Testis (tissue), 3 donors: ENCODE measurements around the gene HDAC3. TPM values are rescaled to one million over a fixed set of nuclear protein-coding genes. Genes with fewer than 3 reads are reported as not detected.

Source experiments
- DNase-seq: peaks from one replicate; pipeline ENCODE4 v3.0.0-alpha.2; 2019
- H3K27ac ChIP-seq, 2 donors: fragments of 200-600 bp; sonication (generic); one replicate each; pipeline ENCODE4 v1.5.1; 2019
- H3K27me3 ChIP-seq: fragments of 200-600 bp; sonication (generic); one replicate; pipeline ENCODE4 v1.5.1; 2019
- H3K36me3 ChIP-seq: fragments of 200-600 bp; sonication (generic); one replicate; pipeline ENCODE4 v1.5.1; 2017; ENCODE audit warnings: low read depth; ENCODE audit errors: missing control alignments
- H3K4me1 ChIP-seq: fragments of 200-600 bp; sonication (generic); one replicate; pipeline ENCODE4 v1.5.1; 2019
- H3K4me3 ChIP-seq, 2 donors: fragments of 200-600 bp; sonication (generic); one replicate each; pipeline ENCODE4 v1.5.1; 2017 to 2019
- H3K9me3 ChIP-seq: fragments of 200-600 bp; sonication (generic); one replicate; pipeline ENCODE4 v1.5.1; 2017
- CTCF ChIP-seq, 3 experiments: fragments of 450-650 bp in 2 of 3; fragments of 200-600 bp in 1 of 3; sonication (generic) in 1 of 3; IDR thresholded peaks; one replicate each; pipeline ENCODE4 v1.5.1; 2016 to 2019; ENCODE audit warnings: antibody characterized with exemption in 3 of 3, mild to moderate bottlenecking in 2 of 3, moderate library complexity in 1 of 3
- POLR2A ChIP-seq: fragments of 450-650 bp; IDR thresholded peaks from one replicate; pipeline ENCODE4 v1.6.1; 2017; ENCODE audit warnings: antibody characterized with exemption, mild to moderate bottlenecking, moderate library complexity
- WGBS, 2 donors: methylation state at CpG; one replicate each; pipeline ENCODE4 v1.1.5; 2018; 5-methylcytosine and 5-hydroxymethylcytosine counted together
- intact Hi-C: fragments of 100-400 bp; cut with DNase I; formaldehyde crosslinking; loops from one replicate; pipeline ENCODE4 v1.15.1; 2023; ENCODE audit warnings: low total_unique reads
- polyA plus RNA-seq: library from polyadenylated mRNA; stranded (reverse); fragments of 350-450 nt; fragmentation: Illumina TruSeq; extraction: RNeasy Lipid Tissue Mini Kit (QIAGEN cat#74804); gene quantifications from one replicate; pipeline ENCODE4 v1.2.3, GENCODE V29; 2014; ENCODE audit warnings: low read depth, low replicate concordance; ENCODE audit not compliant: insufficient read depth
- total RNA-seq, 2 donors: library from RNA; depleted of rRNA; stranded (reverse); fragments of >200 nt; gene quantifications; one replicate each; pipeline ENCODE4 v1.2.3, GENCODE V29; 2016

HDAC3 gene
- total and polyA plus RNA-seq, 3 donors from 2014 or later: 57.3 to 76.5 (median 63.9) TPM

- no peak for DNase-seq
- intact Hi-C loops: no loop called here
- 88 to 94% methylated on average over 2 of the region's 2 CpGs for WGBS, 2 donors
- Histone ChIP-seq H3K4me1 (peaks cover 5% of the 10 kb centered on the region), H3K9me3 (no peaks in the 10 kb centered on the region), H3K27me3 (no peaks in the 10 kb centered on the region), H3K27ac (no peak overlapping the region), H3K36me3 (no peaks in the 10 kb centered on the region), H3K4me3 (no peak overlapping the region)
- TF ChIP-seq POLR2A: no peak
- TF ChIP-seq CTCF (IDR thresholded peaks at IDR 0.05): no peak
Measured at GRCh38 chr5:141641634-141642267, 5.1 kb upstream of the HDAC3 start.

- no peak for DNase-seq
- H3K27ac ChIP-seq: no peak overlapping the region
- H3K36me3 ChIP-seq: no peaks in the 10 kb centered on the region
- TF ChIP-seq CTCF (IDR thresholded peaks at IDR 0.05) (no peak), POLR2A (no peak)
- WGBS, 2 donors: 85% methylated on average over 8 to 9 of the region's 9 CpGs
- H3K27me3 ChIP-seq: no peaks in the 10 kb centered on the region
- H3K4me1 ChIP-seq: peaks cover 9% of the 10 kb centered on the region
- H3K4me3 ChIP-seq: no peak overlapping the region
- intact Hi-C loops: no loop called here
- no peaks in the 10 kb centered on the region for H3K9me3 ChIP-seq
Measured at GRCh38 chr5:141640698-141641097, 4.0 kb upstream of the HDAC3 start.

- Histone ChIP-seq H3K4me3 (no peak overlapping the region), H3K27ac (no peak overlapping the region), H3K36me3 (no peaks in the 10 kb centered on the region), H3K27me3 (no peaks in the 10 kb centered on the region), H3K9me3 (no peaks in the 10 kb centered on the region), H3K4me1 (peaks cover 10% of the 10 kb centered on the region)
- TF ChIP-seq CTCF (IDR thresholded peaks at IDR 0.05) (no peak), POLR2A (no peak)
- intact Hi-C loops: no loop called here
- WGBS, 2 donors: 88% methylated on average over 3 of the region's 3 CpGs; no CpG with 5 or more reads in 1 of the 2 donors
- DNase-seq: no peak
Measured at GRCh38 chr5:141640051-141640415, 3.4 kb upstream of the HDAC3 start.

GRCh38 chr5:141639357-141640050 lies 2.9 kb upstream of the HDAC3 start:
- 81 to 93% methylated on average over 7 to 12 of the region's 12 CpGs for WGBS, 2 donors
- intact Hi-C loops: no loop called here
- no peak for DNase-seq
- Histone ChIP-seq H3K4me3 (no peak overlapping the region), H3K4me1 (peaks cover 10% of the 10 kb centered on the region), H3K36me3 (no peaks in the 10 kb centered on the region), H3K27me3 (no peaks in the 10 kb centered on the region), H3K27ac (no peak overlapping the region), H3K9me3 (no peaks in the 10 kb centered on the region)
- TF ChIP-seq POLR2A (no peak), CTCF (IDR thresholded peaks at IDR 0.05) (no peak)

- Histone ChIP-seq H3K4me3 (no peak overlapping the region), H3K4me1 (peaks cover 10% of the 10 kb centered on the region), H3K9me3 (no peaks in the 10 kb centered on the region), H3K36me3 (no peaks in the 10 kb centered on the region), H3K27ac (no peak overlapping the region), H3K27me3 (no peaks in the 10 kb centered on the region)
- 74 to 93% methylated on average over 2 of the region's 2 CpGs for WGBS, 2 donors
- TF ChIP-seq POLR2A (no peak), CTCF (IDR thresholded peaks at IDR 0.05) (no peak)
- no peak for DNase-seq
- intact Hi-C loops: no loop called here
Measured at GRCh38 chr5:141638771-141639170, 2.1 kb upstream of the HDAC3 start.
